ENCODE data around the gene DHX32. TPM values are rescaled to one million over a fixed set of nuclear protein-coding genes. Genes with fewer than 3 reads are reported as not detected.
"Not testable (repeated sequence)": the region's sequence is repeated elsewhere in the genome, so short reads cannot be mapped to it uniquely, and the experiment has no call there.

DHX32 gene, protein sequence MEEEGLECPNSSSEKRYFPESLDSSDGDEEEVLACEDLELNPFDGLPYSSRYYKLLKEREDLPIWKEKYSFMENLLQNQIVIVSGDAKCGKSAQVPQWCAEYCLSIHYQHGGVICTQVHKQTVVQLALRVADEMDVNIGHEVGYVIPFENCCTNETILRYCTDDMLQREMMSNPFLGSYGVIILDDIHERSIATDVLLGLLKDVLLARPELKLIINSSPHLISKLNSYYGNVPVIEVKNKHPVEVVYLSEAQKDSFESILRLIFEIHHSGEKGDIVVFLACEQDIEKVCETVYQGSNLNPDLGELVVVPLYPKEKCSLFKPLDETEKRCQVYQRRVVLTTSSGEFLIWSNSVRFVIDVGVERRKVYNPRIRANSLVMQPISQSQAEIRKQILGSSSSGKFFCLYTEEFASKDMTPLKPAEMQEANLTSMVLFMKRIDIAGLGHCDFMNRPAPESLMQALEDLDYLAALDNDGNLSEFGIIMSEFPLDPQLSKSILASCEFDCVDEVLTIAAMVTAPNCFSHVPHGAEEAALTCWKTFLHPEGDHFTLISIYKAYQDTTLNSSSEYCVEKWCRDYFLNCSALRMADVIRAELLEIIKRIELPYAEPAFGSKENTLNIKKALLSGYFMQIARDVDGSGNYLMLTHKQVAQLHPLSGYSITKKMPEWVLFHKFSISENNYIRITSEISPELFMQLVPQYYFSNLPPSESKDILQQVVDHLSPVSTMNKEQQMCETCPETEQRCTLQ
- polyA plus RNA-seq (ENCODE audit: insufficient read length in 4 of 4) = 10 to 100 TPM; 15.8 to 26.8 (median 22.5) TPM

DNA sequence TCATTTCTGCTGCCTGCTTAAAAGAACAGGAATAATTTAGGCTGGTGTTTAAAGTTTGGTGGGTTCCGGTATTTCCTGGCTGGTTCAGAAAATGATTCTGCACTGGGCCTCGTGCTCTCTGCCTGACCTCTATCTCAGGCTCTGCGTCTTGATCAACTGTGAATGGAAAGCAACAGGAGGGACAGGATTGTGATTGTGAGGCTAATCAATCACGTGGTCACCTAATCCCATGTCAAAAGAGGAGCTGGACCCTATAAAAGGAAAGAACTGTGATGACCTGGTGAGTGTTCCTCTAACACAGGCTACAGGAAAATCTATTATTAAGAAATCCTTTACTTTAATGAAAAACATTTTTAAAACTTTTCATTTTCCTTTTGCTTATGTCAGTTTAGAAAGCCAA, at the start of gene DHX32:
Gene DHX32 (minus strand): TSS at position 101 of the 400 bp plus-strand sequence. CDS start 468 bp downstream, outside the sequence.
- DNase-seq (ENCODE audit: low read depth in 4 of 4, low spot score in 3 of 4) = no peak

DNA sequence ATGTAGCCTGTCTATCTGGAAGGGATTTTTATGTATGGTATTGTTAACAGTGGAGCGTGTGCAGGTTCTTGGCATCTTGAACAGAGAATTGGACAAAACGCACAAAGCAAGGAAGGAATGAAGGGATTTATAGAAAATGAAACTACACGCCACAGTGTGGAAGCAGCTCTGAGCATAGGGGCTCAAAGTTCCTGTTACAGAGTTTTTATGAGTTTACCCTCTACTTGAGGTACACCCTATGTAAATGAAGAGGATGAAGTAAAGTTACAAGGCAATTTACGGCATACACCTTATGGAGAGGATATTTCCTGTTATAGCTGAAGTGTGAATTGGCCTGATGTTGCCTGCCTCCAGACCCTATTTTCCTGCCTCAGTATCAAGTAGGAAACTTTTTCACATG, 48.5 kb upstream of the DHX32 start:
- no peak for DNase-seq (ENCODE audit: low read depth in 4 of 4, low spot score in 3 of 4)

DNA sequence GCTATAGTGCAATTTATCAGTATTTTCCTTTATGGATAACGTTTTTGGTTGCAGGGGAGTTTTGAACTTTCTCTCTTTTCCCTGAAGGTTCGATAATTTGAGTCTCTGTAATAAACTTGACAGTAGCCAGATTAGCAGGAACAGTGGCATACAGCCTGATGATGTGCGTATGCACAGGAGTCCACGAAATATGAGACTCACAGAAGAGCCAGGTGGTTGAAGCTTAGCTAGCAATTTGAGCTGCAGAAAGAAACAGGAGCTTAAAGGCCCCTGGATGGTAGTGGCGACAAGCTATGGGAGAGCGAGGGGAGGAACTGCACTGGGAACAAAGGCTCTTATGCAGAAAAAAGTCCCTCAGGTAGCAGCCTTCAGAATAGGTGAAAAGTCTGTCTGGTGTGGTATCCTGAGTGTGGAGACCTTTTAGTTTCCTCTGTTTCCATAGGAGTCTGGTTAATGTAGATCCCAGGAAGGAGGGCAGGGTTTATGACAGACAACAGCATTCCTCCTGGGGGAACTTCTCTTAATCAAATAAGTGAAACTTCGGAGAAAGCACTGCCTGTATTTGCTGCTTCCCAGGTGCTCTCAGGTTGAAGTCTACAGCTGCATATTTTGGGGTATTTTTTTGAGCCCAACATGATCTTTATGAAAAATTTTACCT, 48.0 kb upstream of the DHX32 start:
- DNase-seq (ENCODE audit: low read depth in 4 of 4, low spot score in 3 of 4) = no peak

DNA sequence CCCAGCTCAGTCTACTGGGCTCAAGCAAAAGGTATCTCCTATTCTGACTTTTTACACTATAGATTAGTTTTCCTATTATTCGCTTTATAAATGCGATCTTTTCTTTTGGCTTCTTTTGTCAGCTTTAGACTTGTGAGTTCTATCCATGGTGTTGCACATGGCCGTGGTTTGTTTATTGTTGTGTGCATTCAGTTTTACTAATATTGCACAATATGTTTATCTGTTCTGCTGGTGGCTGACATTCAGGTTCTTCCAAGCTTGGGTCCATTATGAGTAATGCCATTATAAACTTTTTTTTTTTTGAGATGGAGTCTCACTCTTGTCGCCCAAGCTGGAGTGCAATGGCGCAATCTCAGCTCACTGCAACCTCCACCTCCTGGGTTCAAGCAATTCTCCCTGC, 46.2 kb upstream of the DHX32 start:
- DNase-seq (ENCODE audit: low read depth in 4 of 4, low spot score in 3 of 4) = not testable (repeated sequence)

DNA sequence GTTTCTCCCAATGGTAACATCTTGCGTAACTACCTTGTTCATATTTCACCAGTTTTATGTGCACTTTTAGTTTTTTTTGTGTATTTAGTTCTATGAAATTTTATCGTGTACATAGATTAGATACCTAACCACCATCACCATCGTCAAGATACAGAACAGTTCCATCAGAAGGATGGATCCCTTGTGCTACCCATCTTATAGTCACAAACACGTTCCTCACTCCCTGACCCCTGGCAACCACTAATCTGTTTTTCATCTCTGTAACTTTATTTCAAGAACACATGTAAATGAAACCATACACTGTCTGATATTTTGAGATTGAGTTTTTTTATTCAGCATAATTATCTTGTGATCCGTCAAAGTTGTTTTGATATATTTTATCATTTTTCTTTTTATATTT, 45.2 kb upstream of the DHX32 start:
- DNase-seq (ENCODE audit: low read depth in 4 of 4, low spot score in 3 of 4) = no peak

DNA sequence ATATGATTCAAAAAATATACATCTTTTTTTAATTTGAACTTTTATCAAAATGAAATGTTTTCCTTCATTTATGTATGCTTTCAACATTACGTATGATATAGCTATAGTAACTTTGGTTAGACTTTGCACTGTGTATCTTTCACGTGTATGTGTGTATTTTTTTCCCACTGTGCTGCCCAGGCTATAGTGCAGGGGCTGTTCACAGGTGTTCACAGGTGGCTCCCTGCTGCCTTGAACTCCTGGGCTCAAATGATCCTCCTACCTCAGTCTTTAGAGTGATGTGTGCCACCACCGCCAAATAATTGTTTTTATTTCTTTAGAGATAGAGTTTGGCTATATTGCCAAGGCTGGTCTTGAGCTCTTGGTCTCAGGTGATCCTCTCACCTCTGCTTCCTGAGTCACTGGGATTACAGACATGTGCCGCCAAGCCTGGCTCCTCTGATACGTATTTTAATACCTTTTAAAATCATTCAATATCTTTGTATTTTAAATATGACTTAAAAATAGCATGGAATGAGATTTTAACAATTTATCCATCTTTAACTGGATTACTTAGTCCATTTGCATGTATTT, 44.3 kb upstream of the DHX32 start:
- DNase-seq (ENCODE audit: low read depth in 4 of 4, low spot score in 3 of 4) = no peak

DNA sequence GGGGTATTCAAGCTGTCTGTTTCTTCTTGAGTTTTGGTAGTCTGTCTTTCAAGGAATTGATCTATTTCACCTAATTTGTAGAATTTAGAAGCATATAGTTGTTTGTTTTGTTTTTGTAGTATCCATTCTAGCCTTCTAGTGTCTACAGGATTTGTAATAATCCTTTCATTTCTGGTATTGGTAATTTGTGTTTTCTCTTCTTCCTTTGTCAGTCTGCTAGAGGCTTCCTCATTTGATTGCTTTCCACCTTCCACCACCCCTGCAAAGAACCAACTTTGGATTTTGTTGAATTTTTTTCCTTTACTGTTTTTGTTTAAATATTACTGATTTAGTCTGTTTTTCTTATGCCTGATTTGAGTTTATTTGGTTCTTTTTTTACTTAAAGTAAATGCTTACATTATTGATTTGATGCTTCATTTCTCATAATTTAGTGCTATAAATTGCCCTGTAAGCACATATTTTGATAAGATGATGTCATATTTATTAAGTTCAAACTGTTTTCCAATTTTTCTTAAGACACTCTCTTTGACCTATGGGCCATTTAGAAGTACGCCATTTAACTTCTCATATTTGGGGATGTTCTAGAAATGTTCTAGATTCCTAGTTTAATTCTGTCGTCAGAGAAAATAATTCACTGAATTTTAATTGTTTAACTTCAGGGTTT, 40.7 kb upstream of the DHX32 start:
- not testable (repeated sequence) for DNase-seq (ENCODE audit: low read depth in 4 of 4, low spot score in 3 of 4)

DNA sequence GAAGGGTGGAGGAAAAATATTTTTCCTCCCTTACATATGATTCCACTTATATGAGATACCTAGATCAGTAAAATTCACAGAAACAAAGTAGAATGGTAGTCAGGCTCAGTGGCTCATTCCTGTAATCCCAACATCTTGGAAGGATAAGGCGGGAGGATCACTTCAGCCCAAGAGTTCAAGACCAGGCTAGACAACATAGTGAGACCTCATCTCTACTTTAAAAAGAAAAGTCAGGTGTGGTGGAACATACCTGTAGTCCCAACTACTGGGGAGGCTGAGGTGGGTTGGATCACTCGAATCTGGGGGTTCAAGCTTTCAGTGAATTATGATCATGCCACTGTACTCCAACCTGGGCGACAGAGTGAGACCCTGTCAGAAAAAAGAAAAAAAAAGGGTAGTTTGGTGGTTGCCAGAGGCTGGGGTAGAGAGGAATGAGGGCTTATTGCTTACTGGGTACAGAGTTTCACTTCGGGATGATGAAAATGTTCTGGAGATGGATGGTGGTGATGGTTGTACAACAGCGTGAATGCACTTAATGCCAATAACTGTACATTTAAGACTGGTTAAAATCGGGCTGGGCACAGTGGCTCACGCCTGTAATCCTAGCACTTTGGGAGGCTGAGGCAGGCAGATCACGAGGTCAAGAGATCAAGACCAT, 36.7 kb upstream of the DHX32 start:
- not testable (repeated sequence) for DNase-seq (ENCODE audit: low read depth in 4 of 4, low spot score in 3 of 4)

DNA sequence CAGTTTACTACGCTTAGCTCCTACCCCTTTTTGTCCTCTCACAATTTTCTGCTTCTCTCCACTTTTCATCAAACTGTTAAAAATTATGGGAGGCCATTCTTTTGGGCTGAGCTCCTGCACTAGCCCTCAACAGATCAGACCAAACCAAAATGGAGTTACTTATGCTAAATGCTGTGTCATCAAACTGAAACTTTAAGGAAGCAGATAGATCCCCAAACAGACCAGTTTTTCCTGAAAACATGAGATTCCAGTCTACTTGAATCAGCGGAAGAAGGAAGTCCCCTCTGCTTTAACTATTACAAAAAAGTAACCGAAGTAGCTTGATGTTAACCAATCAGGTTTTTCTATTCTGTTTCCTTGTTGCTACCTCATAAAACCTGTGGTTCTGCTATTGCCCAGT, 35.9 kb upstream of the DHX32 start:
- no peak for DNase-seq (ENCODE audit: low read depth in 4 of 4, low spot score in 3 of 4)

DNA sequence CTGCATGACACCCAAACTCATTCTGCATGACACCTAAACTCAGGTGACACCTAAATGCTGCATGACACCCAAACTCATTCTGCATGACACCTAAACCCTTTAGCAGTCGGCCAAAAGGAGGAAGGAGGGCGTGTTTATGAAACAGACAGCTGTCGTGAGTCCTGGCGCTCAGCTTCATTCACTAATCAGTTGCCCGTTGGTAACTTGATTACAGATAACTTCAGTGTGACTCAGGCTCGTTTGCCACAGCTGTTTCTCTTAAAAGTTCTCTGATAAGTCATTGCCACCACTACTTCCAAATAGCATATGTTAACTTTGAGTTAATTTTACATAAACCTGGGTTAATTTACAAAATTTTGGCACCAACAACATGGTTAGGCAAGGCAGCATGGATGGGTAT, 32.2 kb upstream of the DHX32 start:
- DNase-seq (ENCODE audit: low read depth in 4 of 4, low spot score in 3 of 4) = not testable (repeated sequence)

DNA sequence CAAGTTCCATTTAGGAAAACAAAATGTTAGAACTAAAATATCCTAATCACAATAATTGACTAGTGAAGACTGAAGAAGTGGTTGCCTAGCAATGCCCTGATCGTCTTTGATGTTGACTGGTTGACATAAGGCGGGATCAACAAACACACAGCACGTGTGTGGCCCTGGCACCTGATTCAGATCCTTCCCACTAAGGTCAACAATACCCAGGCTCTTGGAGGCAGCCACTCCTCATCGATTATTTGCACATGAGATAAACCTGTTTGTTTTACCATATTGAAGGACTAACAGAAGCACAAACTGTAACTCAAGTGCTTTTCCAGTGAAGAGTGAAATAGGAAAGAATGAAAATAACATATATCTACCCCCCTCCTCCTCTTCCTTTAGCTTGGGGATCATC, 30.9 kb upstream of the DHX32 start:
- no peak for DNase-seq (ENCODE audit: low read depth in 4 of 4, low spot score in 3 of 4)

DNA sequence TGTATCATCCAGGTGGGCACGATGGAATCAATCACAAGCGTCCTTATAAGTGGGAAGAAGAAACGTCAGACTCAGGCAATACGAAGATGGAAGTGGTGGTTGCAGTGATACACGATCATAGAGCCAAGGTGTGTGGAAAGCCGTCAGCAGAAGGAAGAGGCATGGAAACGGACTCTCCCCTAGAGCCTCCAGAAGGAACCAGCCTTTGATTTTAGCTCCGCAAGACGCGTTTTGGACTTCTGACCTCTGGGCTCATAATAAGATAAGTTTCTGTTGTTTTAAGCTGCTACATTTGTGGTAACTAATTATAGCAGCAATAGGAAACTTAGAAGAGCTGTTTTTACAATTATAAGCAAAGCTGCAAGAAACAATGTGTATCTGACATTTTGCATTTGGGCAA, 30.1 kb upstream of the DHX32 start:
- no peak for DNase-seq (ENCODE audit: low read depth in 4 of 4, low spot score in 3 of 4)

DNA sequence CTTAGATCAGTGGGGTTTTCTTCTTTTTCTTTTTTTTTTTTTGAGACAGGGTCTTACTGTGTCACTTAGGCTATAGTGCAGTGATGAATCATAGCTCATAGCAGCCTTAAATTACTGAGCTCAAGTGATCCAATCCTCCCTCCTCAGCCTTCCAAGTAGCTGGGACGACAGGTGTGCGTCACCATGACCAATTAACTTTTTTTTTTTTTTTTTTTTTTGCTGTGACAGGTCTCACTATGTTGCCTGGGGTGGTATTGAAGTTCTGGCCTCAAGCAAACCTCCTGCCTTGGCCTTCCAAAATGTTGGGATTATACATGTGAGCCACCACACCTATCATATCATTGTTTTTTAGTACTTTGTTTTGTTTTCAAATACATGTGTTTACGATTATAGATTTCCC, 28.4 kb upstream of the DHX32 start:
- not testable (repeated sequence) for DNase-seq (ENCODE audit: low read depth in 4 of 4, low spot score in 3 of 4)

DNA sequence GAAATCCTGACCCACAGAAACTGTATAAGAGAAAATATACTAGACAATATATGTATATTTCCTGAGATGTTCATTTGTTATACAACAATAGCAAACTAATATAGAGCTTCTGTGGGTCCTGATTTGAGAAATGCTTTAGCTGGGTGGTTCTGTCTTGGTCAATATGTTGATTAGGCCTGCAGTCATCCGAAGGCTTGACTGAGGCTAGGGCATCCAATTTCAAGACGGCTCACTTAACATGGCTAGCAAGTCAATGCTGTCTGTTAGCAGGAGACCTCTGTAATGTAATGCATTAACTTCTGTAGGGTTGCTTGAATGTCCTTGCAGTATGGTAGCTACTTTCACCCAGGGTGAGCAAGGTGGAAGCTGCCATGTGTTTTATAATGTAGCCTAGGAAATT, 27.7 kb upstream of the DHX32 start:
- DNase-seq (ENCODE audit: low read depth in 4 of 4, low spot score in 3 of 4) = not testable (repeated sequence)

DNA sequence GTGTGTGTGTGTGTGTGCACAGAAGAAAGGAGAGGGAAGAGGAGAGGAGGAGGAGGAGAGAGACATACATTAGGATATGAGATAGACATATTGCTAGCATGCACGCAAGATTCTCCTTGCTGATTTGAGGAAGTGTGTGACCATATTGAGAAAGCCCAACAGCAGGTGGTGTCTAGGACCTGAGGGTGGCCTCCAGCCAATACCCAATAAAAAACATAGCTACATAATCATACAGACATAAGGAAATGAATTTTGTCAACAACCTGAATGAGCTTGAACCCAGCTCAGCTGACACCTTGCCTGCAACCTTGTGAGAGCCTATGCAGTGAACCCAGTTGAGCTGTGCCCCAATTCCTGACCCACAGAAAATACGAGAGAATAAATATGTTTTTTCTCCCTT, 26.5 kb upstream of the DHX32 start:
- not testable (repeated sequence) for DNase-seq (ENCODE audit: low read depth in 4 of 4, low spot score in 3 of 4)

DNA sequence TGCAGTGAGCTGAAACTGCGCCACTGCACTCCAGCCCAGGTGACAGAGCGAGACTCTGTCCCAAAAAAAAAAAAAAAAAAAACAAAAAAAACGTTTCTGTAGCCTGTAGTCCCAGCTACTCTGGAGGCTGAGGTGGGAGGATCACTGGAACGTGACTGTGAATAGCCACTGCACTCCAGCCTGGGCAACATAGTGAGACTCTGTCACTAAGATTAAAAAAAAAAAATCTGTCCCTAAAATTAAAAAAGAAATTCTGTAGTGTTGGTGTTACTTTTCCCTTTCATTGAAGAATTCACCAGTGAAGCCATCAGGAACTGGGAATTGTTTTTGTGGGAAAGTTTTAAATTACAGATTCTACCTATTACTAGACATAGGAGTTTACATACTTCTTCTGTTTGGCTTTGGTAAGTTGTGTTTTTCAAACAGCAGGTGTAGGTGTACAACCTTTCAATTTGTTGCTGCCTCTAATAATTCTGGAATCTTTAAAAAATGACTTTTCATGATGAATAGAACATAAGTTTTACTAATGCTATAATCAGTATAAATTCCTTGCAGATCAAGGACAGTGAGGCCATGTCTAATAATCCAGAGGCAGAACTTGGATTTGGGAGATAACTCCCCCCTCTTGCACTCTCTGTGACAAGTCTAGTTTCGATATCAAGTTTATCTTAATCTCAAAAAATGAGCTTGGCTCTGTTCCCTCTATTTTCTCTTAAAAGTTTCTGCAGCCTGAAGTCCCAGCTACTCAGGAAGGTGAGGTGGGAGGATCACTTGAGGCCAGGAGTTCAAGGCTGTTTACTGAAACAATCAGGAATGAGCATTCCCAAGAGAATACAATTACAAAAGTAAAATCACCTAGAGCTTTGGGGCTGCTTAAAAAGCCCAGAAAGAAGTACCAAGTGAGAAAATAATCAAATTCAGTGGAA, 24.2 kb upstream of the DHX32 start:
- DNase-seq (ENCODE audit: low read depth in 4 of 4, low spot score in 3 of 4) = not testable (repeated sequence)

DNA sequence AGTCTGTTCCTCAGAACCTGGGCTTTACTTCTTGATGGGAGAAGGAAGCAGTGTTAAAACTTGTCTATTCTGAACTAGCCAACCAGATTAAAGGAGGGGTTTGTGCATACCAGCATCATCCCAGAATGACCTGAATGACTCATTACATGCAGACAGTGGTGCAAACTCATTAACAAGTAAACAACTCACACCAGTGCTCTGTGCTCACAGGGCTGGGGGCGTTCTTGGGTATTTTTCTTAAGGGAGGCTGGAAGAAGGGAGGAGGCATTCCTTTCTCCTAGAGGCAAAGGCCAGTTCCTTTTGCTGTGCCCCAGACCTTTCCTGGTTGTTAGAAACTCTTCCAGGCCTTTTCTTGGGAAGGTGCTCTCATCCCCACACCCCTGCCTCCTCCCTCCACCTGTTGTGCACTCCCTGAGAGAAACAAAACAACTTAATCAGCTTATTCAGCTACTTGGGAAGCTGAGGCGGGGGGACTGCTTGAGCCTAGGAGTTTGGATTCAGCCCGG, 22.1 kb upstream of the DHX32 start:
- not testable (repeated sequence) for DNase-seq (ENCODE audit: low read depth in 4 of 4, low spot score in 3 of 4)

DNA sequence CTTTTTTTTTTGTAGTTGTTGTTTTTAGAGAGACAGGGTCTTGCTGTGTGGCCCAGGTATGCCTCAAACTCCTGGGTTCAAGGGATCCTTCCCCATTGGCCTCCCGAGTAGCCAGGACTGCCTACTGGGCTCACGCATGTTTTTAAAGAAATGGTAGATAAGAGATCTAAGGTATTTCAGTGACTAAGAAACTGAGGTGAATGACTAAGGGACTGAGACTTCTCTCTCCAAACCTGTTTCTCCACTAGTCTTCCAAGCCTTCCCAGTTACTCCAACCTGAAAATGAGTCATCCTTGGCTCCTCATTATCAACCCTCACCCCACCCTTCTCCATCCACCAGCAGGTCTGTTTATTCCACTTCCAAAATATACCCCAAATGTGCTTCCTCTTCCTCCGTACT, 19.9 kb upstream of the DHX32 start:
- DNase-seq (ENCODE audit: low read depth in 4 of 4, low spot score in 3 of 4) = not testable (repeated sequence)

DNA sequence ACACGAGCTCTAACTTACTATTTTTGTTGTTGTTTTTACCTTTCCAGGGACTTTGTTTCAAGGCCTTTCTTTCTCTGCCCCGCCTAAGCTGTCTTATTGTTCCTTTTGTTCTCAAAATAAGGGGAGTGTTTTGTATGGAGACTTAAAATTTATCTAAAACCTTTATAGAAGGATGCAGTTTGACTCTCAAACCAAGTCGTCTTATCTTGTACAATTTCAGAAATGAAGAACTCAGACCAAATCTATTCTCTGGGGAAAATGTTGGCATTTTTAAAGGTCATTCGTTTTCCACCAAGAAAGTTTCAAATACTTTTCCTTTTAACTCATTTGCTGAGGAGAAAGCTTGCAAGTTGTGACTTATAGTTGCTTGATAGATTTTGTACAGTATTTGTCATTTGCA, 16.2 kb upstream of the DHX32 start:
- not testable (repeated sequence) for DNase-seq (ENCODE audit: low read depth in 4 of 4, low spot score in 3 of 4)

Data from left renal pelvis (tissue), 4 donors.